ENCODE results near the gene SSX3.
"Not testable (repeated sequence)": the region's sequence is repeated elsewhere in the genome, so short reads cannot be mapped to it uniquely, and the experiment has no call there.

Gene SSX3

GRCh38 chrX:48356315-48357094, at the start of gene SSX3:
Gene SSX3, minus strand, starts transcription at chrX:48356703. Its CDS starts 1,454 bp downstream, at chrX:48355249.
- not testable (repeated sequence) for DNase-seq

GRCh38 chrX:48397825-48398224, 41.3 kb upstream of the SSX3 start:
- DNase-seq = not testable (repeated sequence)

GRCh38 chrX:48396931-48397330, 40.4 kb upstream of the SSX3 start:
- not testable (repeated sequence) for DNase-seq

GRCh38 chrX:48383239-48383638, 26.7 kb upstream of the SSX3 start, which contains the start of gene SSX4:
Gene SSX4, plus strand, starts transcription at chrX:48383539. Its CDS starts 515 bp downstream, at chrX:48384054.
- DNase-seq = not testable (repeated sequence)

- not testable (repeated sequence) for DNase-seq
These were observed 13.9 kb upstream of the SSX3 start for GRCh38 chrX:48370408-48370807.

- not testable (repeated sequence) for DNase-seq
These were observed 11.4 kb upstream of the SSX3 start for GRCh38 chrX:48367717-48368408.

GRCh38 chrX:48359281-48359680, 2.8 kb upstream of the SSX3 start:
- not testable (repeated sequence) for DNase-seq

GRCh38 chrX:48357681-48358080, 1.2 kb upstream of the SSX3 start:
- DNase-seq = no peak

- DNase-seq = not testable (repeated sequence)
These were observed 10.4 kb downstream of the SSX3 start for GRCh38 chrX:48346059-48346458.

GRCh38 chrX:48313996-48314395, 42.5 kb downstream of the SSX3 start:
- not testable (repeated sequence) for DNase-seq

- DNase-seq = no peak
These were observed 50.3 kb downstream of the SSX3 start for GRCh38 chrX:48306175-48306574.

Measured in eye (tissue), 1 donor.